Lung (tissue), 12 donors: ENCODE data around the gene RAPGEF2. TPM values are rescaled to one million over a fixed set of nuclear protein-coding genes. Genes with fewer than 3 reads are reported as not detected.
A peak's percentile ranks its signal among the peaks of the same experiment; 100 is the strongest.

Experiments used
- ATAC-seq: fragments of 200-7000 bp; cut with Tn5 transposase; one replicate; pipeline ENCODE4 v1.9.1; 2020; ENCODE audit warnings: moderate number of reproducible peaks; ENCODE audit not compliant: insufficient read depth, low FRiP score
- DNase-seq, 3 donors: peaks; one replicate each; pipeline ENCODE4 v3.0.0-alpha.2; 2013 to 2017
- H3K27ac ChIP-seq, 2 donors: one replicate each; pipeline ENCODE4 v1.5.1; 2013; ENCODE audit warnings: mild to moderate bottlenecking in 2 of 2, moderate library complexity in 2 of 2, control low read depth in 1 of 2, inconsistent platforms in 1 of 2, low read depth in 1 of 2, low read length in 1 of 2
- H3K27me3 ChIP-seq, 3 donors: one replicate each; pipeline ENCODE4 v1.5.1; 2013; ENCODE audit warnings: low read length in 2 of 3; ENCODE audit not compliant: control insufficient read depth in 3 of 3, insufficient read depth in 3 of 3
- H3K36me3 ChIP-seq, 4 donors: one replicate each; pipeline ENCODE4 v1.5.1; 2013; ENCODE audit warnings: low read length in 4 of 4, mild to moderate bottlenecking in 1 of 4, moderate library complexity in 1 of 4; ENCODE audit not compliant: control insufficient read depth in 4 of 4, insufficient read depth in 4 of 4
- H3K4me1 ChIP-seq, 5 donors: one replicate each; pipeline ENCODE4 v1.5.1; 2013; ENCODE audit warnings: low read length in 5 of 5, mild to moderate bottlenecking in 2 of 5, moderate library complexity in 1 of 5; ENCODE audit not compliant: control insufficient read depth in 5 of 5, insufficient read depth in 5 of 5
- H3K4me3 ChIP-seq: one replicate; pipeline ENCODE4 v1.5.1; 2013; ENCODE audit warnings: mild to moderate bottlenecking, control low read depth, moderate library complexity
- H3K9ac ChIP-seq, 2 donors: one replicate each; pipeline ENCODE4 v1.5.1; 2013; ENCODE audit warnings: low read length in 2 of 2, control low read depth in 1 of 2; ENCODE audit not compliant: insufficient read depth in 1 of 2
- H3K9me3 ChIP-seq, 4 donors: one replicate each; pipeline ENCODE4 v1.5.1; 2013; ENCODE audit warnings: low read length in 3 of 4, mild to moderate bottlenecking in 1 of 4, moderate library complexity in 1 of 4; ENCODE audit not compliant: control insufficient read depth in 4 of 4, insufficient read depth in 3 of 4
- WGBS, 2 donors: extraction: QIAGEN DNeasy Blood & Tissue Kit; methylation state at CpG; one replicate each; pipeline ENCODE4 v1.1.7; 2013; 5-methylcytosine and 5-hydroxymethylcytosine counted together
- polyA plus RNA-seq, 2 donors: library from polyadenylated mRNA; stranded (reverse); fragments of 200-250 nt; gene quantifications; one replicate each; pipeline ENCODE4 v1.2.1, GENCODE V29; 2013
- total RNA-seq, 2 donors: library from RNA; depleted of rRNA in 1 of 2; stranded (reverse); fragments of >200 nt in 1 of 2; gene quantifications; one replicate each; pipeline ENCODE4 v1.2.1, GENCODE V29; 2014 to 2021
- TF ChIP-seq, protein P1 (sequence below): IDR thresholded peaks from 2 replicates; pipeline ENCODE4 v1.5.1; 2012; ENCODE audit warnings: mild to moderate bottlenecking; ENCODE audit errors: control extremely low read depth, extremely low read depth
- donor health status: control.
- donor health status: control.
- donor health status: Bipolar disorder and iron deficiency.
- donor health status: healthy.
- donor health status: DM: yes; HTN: yes; CAD: no.

Gene RAPGEF2
- total and polyA plus RNA-seq, 4 donors = 8.6 to 88.7 (median 32.2) TPM

GRCh38 chr4:159369256-159369655 lies 266.4 kb downstream of the RAPGEF2 start:
- ATAC-seq = no peak
- Histone ChIP-seq H3K9me3 (peaks cover 0 to 5% (median 0%) of the 10 kb centered on the region in 4 donors), H3K27ac (no peak overlapping the region), H3K4me1 (peaks cover 0 to 19% (median 0%) of the 10 kb centered on the region in 5 donors), H3K4me3 (no peak overlapping the region), H3K36me3 (no peaks in the 10 kb centered on the region), H3K9ac (no peak overlapping the region), H3K27me3 (no peaks in the 10 kb centered on the region)
- no peak for DNase-seq
- WGBS, 2 donors = 95 to 99% methylated on average over 8 of the region's 8 CpGs
- TF ChIP-seq, protein P1, sequence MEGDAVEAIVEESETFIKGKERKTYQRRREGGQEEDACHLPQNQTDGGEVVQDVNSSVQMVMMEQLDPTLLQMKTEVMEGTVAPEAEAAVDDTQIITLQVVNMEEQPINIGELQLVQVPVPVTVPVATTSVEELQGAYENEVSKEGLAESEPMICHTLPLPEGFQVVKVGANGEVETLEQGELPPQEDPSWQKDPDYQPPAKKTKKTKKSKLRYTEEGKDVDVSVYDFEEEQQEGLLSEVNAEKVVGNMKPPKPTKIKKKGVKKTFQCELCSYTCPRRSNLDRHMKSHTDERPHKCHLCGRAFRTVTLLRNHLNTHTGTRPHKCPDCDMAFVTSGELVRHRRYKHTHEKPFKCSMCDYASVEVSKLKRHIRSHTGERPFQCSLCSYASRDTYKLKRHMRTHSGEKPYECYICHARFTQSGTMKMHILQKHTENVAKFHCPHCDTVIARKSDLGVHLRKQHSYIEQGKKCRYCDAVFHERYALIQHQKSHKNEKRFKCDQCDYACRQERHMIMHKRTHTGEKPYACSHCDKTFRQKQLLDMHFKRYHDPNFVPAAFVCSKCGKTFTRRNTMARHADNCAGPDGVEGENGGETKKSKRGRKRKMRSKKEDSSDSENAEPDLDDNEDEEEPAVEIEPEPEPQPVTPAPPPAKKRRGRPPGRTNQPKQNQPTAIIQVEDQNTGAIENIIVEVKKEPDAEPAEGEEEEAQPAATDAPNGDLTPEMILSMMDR = no peak

DNA sequence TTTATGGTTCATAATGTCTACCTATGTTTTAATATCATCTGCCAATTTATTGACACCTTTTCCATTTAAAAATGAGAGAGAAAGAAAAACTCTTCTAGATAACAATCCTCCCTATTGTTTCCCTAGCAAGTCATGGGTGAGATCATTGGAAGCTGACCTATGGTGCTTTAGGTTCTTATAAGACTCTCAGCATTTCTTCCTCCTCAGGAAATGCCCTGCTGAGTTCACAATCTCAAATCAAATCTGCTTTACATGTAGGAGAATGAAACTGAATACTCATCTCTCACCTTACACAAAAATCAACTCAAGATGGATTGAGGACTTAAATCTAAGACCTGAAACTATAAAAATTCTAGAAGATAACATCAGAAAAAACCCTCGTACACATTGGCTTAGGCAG lies 267.4 kb downstream of the RAPGEF2 start:
- H3K36me3 ChIP-seq = no peaks in the 10 kb centered on the region
- 86 to 100% methylated on average over 1 of the region's 1 CpG for WGBS, 2 donors
- no peak for ATAC-seq
- DNase-seq = no peak
- TF ChIP-seq, protein P1 = no peak
- H3K27ac ChIP-seq = no peak overlapping the region
- peaks cover 0 to 5% (median 0%) of the 10 kb centered on the region in 4 donors for H3K9me3 ChIP-seq
- H3K4me3 ChIP-seq = no peak overlapping the region
- H3K9ac ChIP-seq = no peak overlapping the region
- peaks cover 0 to 19% (median 0%) of the 10 kb centered on the region in 5 donors for H3K4me1 ChIP-seq
- H3K27me3 ChIP-seq = no peaks in the 10 kb centered on the region

- Histone ChIP-seq H3K4me3 (no peak overlapping the region), H3K27me3 (no peaks in the 10 kb centered on the region), H3K27ac (peak overlapping the region in 1 of 2 donors; percentile 5), H3K4me1 (no peaks in the 10 kb centered on the region), H3K36me3 (no peaks in the 10 kb centered on the region), H3K9ac (no peak overlapping the region), H3K9me3 (peaks cover 0 to 6% (median 0%) of the 10 kb centered on the region in 4 donors)
- no peak for DNase-seq
- 57 to 68% methylated on average over 3 of the region's 3 CpGs for WGBS, 2 donors
- TF ChIP-seq, protein P1 = no peak
- ATAC-seq = no peak
Measured at GRCh38 chr4:159374749-159375530, 272.1 kb downstream of the RAPGEF2 start.
